Common myeloid progenitor, CD34-positive (primary cell): Measurements from ENCODE around the gene SACM1L.

Experiments
- CTCF ChIA-PET: fragments of 350-600 bp; sonication (Branson Sonifier 250); formaldehyde crosslinking; loops from one replicate; lab custom pipeline; 2021; ENCODE audit warnings: antibody characterized with exemption; lab: Charles Lee
- POLR2A ChIA-PET: fragments of 350-600 bp; sonication (Branson Sonifier 250); formaldehyde crosslinking; loops from one replicate; lab custom pipeline; 2021; ENCODE audit warnings: antibody characterized with exemption; lab: Charles Lee
- DNase-seq, 3 donors: peaks; one replicate each; pipeline versions ENCODE4 v3.0.0 to v3.0.0-alpha.2; 2013
- H3K27ac ChIP-seq, 2 experiments: 1 replicate in 1 of 2; 2 replicates in 1 of 2; pipeline ENCODE4 v1.7.0; 2013; ENCODE audit warnings: inconsistent platforms in 2 of 2, low read length in 2 of 2, mild to moderate bottlenecking in 2 of 2, low read depth in 1 of 2, moderate library complexity in 1 of 2; ENCODE audit not compliant: severe bottlenecking in 2 of 2, insufficient read depth in 1 of 2, poor library complexity in 1 of 2
- H3K27me3 ChIP-seq, 5 experiments: replicated peaks in 2 of 5; 1 replicate in 3 of 5; 2 replicates in 2 of 5; pipeline versions ENCODE4 v1.6.1 to v1.7.0; 2013; ENCODE audit warnings: low read length in 4 of 5, mild to moderate bottlenecking in 2 of 5, moderate library complexity in 2 of 5, inconsistent platforms in 1 of 5; ENCODE audit not compliant: insufficient read depth in 5 of 5, control insufficient read depth in 4 of 5
- H3K36me3 ChIP-seq, 4 experiments: 1 replicate in 2 of 4; 2 replicates in 2 of 4; pipeline versions ENCODE4 v1.6.1 to v1.7.0; 2013; ENCODE audit warnings: low read length in 3 of 4, control low read depth in 1 of 4, mild to moderate bottlenecking in 1 of 4; ENCODE audit not compliant: control insufficient read depth in 4 of 4, insufficient read depth in 4 of 4
- H3K4me1 ChIP-seq, 4 experiments: 1 replicate in 3 of 4; 2 replicates in 1 of 4; pipeline versions ENCODE4 v1.6.1 to v1.7.1; 2013; ENCODE audit warnings: low read length in 3 of 4, mild to moderate bottlenecking in 3 of 4, control low read depth in 1 of 4, inconsistent platforms in 1 of 4, moderate library complexity in 1 of 4; ENCODE audit not compliant: control insufficient read depth in 4 of 4, insufficient read depth in 4 of 4; ENCODE audit errors: control extremely low read depth in 1 of 4
- H3K4me3 ChIP-seq, 7 experiments: 1 replicate in 4 of 7; 2 replicates in 3 of 7; pipeline versions ENCODE4 v1.5.1 to v1.7.0; 2013; ENCODE audit warnings: mild to moderate bottlenecking in 7 of 7, low read length in 6 of 7, moderate library complexity in 6 of 7, inconsistent platforms in 2 of 7, low read depth in 2 of 7, control low read depth in 1 of 7; ENCODE audit not compliant: insufficient read depth in 4 of 7, control insufficient read depth in 1 of 7; ENCODE audit errors: extremely low read depth in 1 of 7
- H3K9me3 ChIP-seq, 5 experiments: 1 replicate in 4 of 5; 2 replicates in 1 of 5; pipeline versions ENCODE4 v1.6.1 to v1.7.1; 2013; ENCODE audit warnings: low read length in 4 of 5, mild to moderate bottlenecking in 2 of 5, inconsistent platforms in 1 of 5, low read depth in 1 of 5, moderate library complexity in 1 of 5; ENCODE audit not compliant: control insufficient read depth in 4 of 5, insufficient read depth in 2 of 5; ENCODE audit errors: control extremely low read depth in 1 of 5
- WGBS: methylation state at CpG from one replicate; pipeline ENCODE4 v1.1.5; 2013; ENCODE audit not compliant: insufficient coverage; 5-methylcytosine and 5-hydroxymethylcytosine counted together

SACM1L gene

GRCh38 chr3:45730409-45731154 lies 41.4 kb downstream of the SACM1L start:
- Histone ChIP-seq H3K36me3 (peaks cover 33 to 69% (median 46%) of the 10 kb centered on the region in 4 experiments), H3K27ac (no peak overlapping the region), H3K4me3 (no peak overlapping the region), H3K27me3 (no peaks in the 10 kb centered on the region), H3K4me1 (peaks cover 0 to 3% (median 2%) of the 10 kb centered on the region in 4 experiments), H3K9me3 (no peaks in the 10 kb centered on the region)
- ChIA-PET POLR2A (interaction anchor here (0.6 kb wide), 1 partner anchor 112 kb away, joined by 3 read pairs; the partner anchor contains the start of gene LZTFL1), CTCF (no interaction called here)
- no CpG with 5 or more reads among the region's 4 CpGs for WGBS
- no peak for DNase-seq

GRCh38 chr3:45736707-45737106 lies 47.5 kb downstream of the SACM1L start:
- CTCF ChIA-PET: no interaction called here
- peaks cover 36 to 95% (median 65%) of the 10 kb centered on the region in 4 experiments for H3K36me3 ChIP-seq
- no peak for DNase-seq
- H3K4me1 ChIP-seq: peaks cover 0 to 7% (median 3%) of the 10 kb centered on the region in 4 experiments
- POLR2A ChIA-PET: no interaction called here
- peak overlapping the region in 1 of 2 experiments; percentile 22 for H3K27ac ChIP-seq
- H3K4me3 ChIP-seq: no peak overlapping the region
- H3K27me3 ChIP-seq: no peaks in the 10 kb centered on the region
- H3K9me3 ChIP-seq: no peaks in the 10 kb centered on the region

GRCh38 chr3:45737234-45737633 lies 48.0 kb downstream of the SACM1L start:
- Histone ChIP-seq H3K36me3 (peaks cover 34 to 96% (median 68%) of the 10 kb centered on the region in 4 experiments), H3K9me3 (no peaks in the 10 kb centered on the region), H3K27ac (peak overlapping the region in 1 of 2 experiments; percentile 22), H3K4me3 (no peak overlapping the region), H3K4me1 (peaks cover 0 to 12% (median 4%) of the 10 kb centered on the region in 4 experiments), H3K27me3 (no peaks in the 10 kb centered on the region)
- WGBS: 100% methylated on average over 1 of the region's 2 CpGs
- DNase-seq: no peak
- ChIA-PET POLR2A (no interaction called here), CTCF (no interaction called here)

- H3K27me3 ChIP-seq: no peaks in the 10 kb centered on the region
- H3K36me3 ChIP-seq: peaks cover 36 to 94% (median 70%) of the 10 kb centered on the region in 4 experiments
- H3K27ac ChIP-seq: no peak overlapping the region
- no peaks in the 10 kb centered on the region for H3K9me3 ChIP-seq
- no peak for DNase-seq
- H3K4me3 ChIP-seq: no peak overlapping the region
- peaks cover 0 to 12% (median 4%) of the 10 kb centered on the region in 4 experiments for H3K4me1 ChIP-seq
- CTCF ChIA-PET: no interaction called here
- WGBS: no CpG with 5 or more reads among the region's 2 CpGs
- POLR2A ChIA-PET: no interaction called here
These were observed 50.8 kb downstream of the SACM1L start for GRCh38 chr3:45739991-45740390.

GRCh38 chr3:45741247-45741646 lies 52.1 kb downstream of the SACM1L start:
- H3K9me3 ChIP-seq: no peaks in the 10 kb centered on the region
- no peak for DNase-seq
- H3K36me3 ChIP-seq: peaks cover 36 to 93% (median 68%) of the 10 kb centered on the region in 4 experiments
- CTCF ChIA-PET: no interaction called here
- H3K27me3 ChIP-seq: no peaks in the 10 kb centered on the region
- peaks cover 0 to 12% (median 4%) of the 10 kb centered on the region in 4 experiments for H3K4me1 ChIP-seq
- POLR2A ChIA-PET: no interaction called here
- no peak overlapping the region for H3K4me3 ChIP-seq
- peak overlapping the region in 1 of 2 experiments; percentile 49 for H3K27ac ChIP-seq

- ChIA-PET POLR2A (no interaction called here), CTCF (interaction anchor here (0.6 to 1.4 kb wide), 2 partner anchors 22 to 799 kb away, joined by 3 to 4 read pairs; no protein-coding TSS in a partner anchor)
- no peak for DNase-seq
- WGBS: 51% methylated on average over 5 of the region's 6 CpGs
- H3K9me3 ChIP-seq: no peaks in the 10 kb centered on the region
- peak overlapping the region in 1 of 7 experiments; percentile 10 for H3K4me3 ChIP-seq
- peak overlapping the region; percentile 9 to 49 for H3K27ac ChIP-seq
- peaks cover 32 to 93% (median 67%) of the 10 kb centered on the region in 4 experiments for H3K36me3 ChIP-seq
- peaks cover 0 to 12% (median 4%) of the 10 kb centered on the region in 4 experiments for H3K4me1 ChIP-seq
- H3K27me3 ChIP-seq: no peaks in the 10 kb centered on the region
These were observed 52.7 kb downstream of the SACM1L start for GRCh38 chr3:45741742-45742460.
